Liver (tissue), 3 donors: ENCODE data around the gene GPR107.

Experiments
- ATF3 ChIP-seq: IDR thresholded peaks from 2 replicates; pipeline ENCODE4 v1.6.1; 2016; ENCODE audit warnings: antibody characterized with exemption
- CTCF ChIP-seq: fragments of 150-350 bp; IDR thresholded peaks from 2 replicates; pipeline ENCODE4 v1.5.1; 2017; ENCODE audit warnings: improper control_type of control experiment, low read depth, low read length; ENCODE audit not compliant: missing input control
- FOXA1 ChIP-seq: IDR thresholded peaks from 2 replicates; pipeline ENCODE4 v1.6.1; 2016; ENCODE audit warnings: antibody characterized with exemption
- GABPA ChIP-seq, 2 donors: IDR thresholded peaks in 1 of 2; conservative IDR thresholded peaks in 1 of 2; 2 replicates each; pipeline ENCODE4 v1.6.1; 2016; ENCODE audit warnings: antibody characterized with exemption in 2 of 2, mild to moderate bottlenecking in 1 of 2, moderate library complexity in 1 of 2
- NR2F2 ChIP-seq: IDR thresholded peaks from 2 replicates; pipeline ENCODE4 v1.6.1; 2016; ENCODE audit warnings: antibody characterized with exemption
- RAD21 ChIP-seq, 2 donors: IDR thresholded peaks; 2 replicates each; pipeline ENCODE4 v1.6.1; 2016; ENCODE audit warnings: antibody characterized with exemption in 2 of 2, mild to moderate bottlenecking in 2 of 2
- REST ChIP-seq: IDR thresholded peaks from 2 replicates; pipeline ENCODE4 v1.6.1; 2016; ENCODE audit warnings: antibody characterized with exemption, mild to moderate bottlenecking
- YY1 ChIP-seq: IDR thresholded peaks from 2 replicates; pipeline ENCODE4 v1.6.1; 2016; ENCODE audit warnings: antibody characterized with exemption, mild to moderate bottlenecking
- donor health status: healthy.
- donor health status: healthy.

- TF ChIP-seq CTCF (no peak), GABPA (IDR thresholded peaks at IDR 0.05 in 1 of 2, conservative IDR thresholded peaks at IDR 0.05 in 1 of 2) (no peak), YY1 (no peak), REST (no peak), FOXA1 (no peak), RAD21 (IDR thresholded peaks at IDR 0.05) (no peak), ATF3 (no peak), NR2F2 (no peak)
Observed at GRCh38 chr9:130118841-130119518, 65.3 kb downstream of the GPR107 start.
